ENCODE measurements around the gene NR1D1. TPM values are rescaled to one million over a fixed set of nuclear protein-coding genes. Genes with fewer than 3 reads are reported as not detected.
A peak's percentile ranks its signal among the peaks of the same experiment; 100 is the strongest.

Gene NR1D1
- total RNA-seq, 2 donors from 2014 or later: 2.3 to 5.9 TPM

GRCh38 chr17:40060887-40061608 is 39.3 kb downstream of the NR1D1 start:
- 73% methylated on average over 7 to 11 of the region's 11 CpGs for WGBS, 2 donors
- TF ChIP-seq POLR2A (IDR thresholded peaks at IDR 0.05) (no peak), CTCF (IDR thresholded peaks at IDR 0.05) (no peak)
- intact Hi-C loops (cut with DNase I): no loop called here
- no peak overlapping the region for H3K27ac ChIP-seq
- H3K36me3 ChIP-seq (replicated peaks in 1 of 2; ENCODE audit: insufficient read depth in 1 of 2, low read depth in 2 of 2): no peaks in the 10 kb centered on the region
- H3K9me3 ChIP-seq: no peaks in the 10 kb centered on the region
- H3K27me3 ChIP-seq: no peaks in the 10 kb centered on the region
- ATAC-seq (no peak), DNase-seq (peak in 2 of 4 donors; percentile 26 to 38)
- no peak overlapping the region for H3K4me3 ChIP-seq
- H3K4me1 ChIP-seq: peaks cover 33% of the 10 kb centered on the region

GRCh38 chr17:40059729-40060475 is 40.5 kb downstream of the NR1D1 start:
- H3K4me1 ChIP-seq: peaks cover 22% of the 10 kb centered on the region
- no peak overlapping the region for H3K27ac ChIP-seq
- no peak for DNase-seq
- no peak for TF ChIP-seq POLR2A (IDR thresholded peaks at IDR 0.05)
- TF ChIP-seq CTCF (IDR thresholded peaks at IDR 0.05): no peak
- H3K36me3 ChIP-seq (replicated peaks in 1 of 2; ENCODE audit: insufficient read depth in 1 of 2, low read depth in 2 of 2): no peaks in the 10 kb centered on the region
- H3K9me3 ChIP-seq: no peaks in the 10 kb centered on the region
- no peak overlapping the region for H3K4me3 ChIP-seq
- intact Hi-C loops (cut with DNase I): no loop called here
- no peak for ATAC-seq
- no peaks in the 10 kb centered on the region for H3K27me3 ChIP-seq
- WGBS, 2 donors: 63 to 65% methylated on average over 8 of the region's 8 CpGs

GRCh38 chr17:40058865-40059264 is 41.5 kb downstream of the NR1D1 start:
- Histone ChIP-seq H3K4me1 (peaks cover 16% of the 10 kb centered on the region), H3K36me3 (replicated peaks in 1 of 2; ENCODE audit: insufficient read depth in 1 of 2, low read depth in 2 of 2) (no peaks in the 10 kb centered on the region), H3K27ac (peak overlapping the region in 1 of 4 donors; percentile 32), H3K27me3 (no peaks in the 10 kb centered on the region), H3K4me3 (no peak overlapping the region), H3K9me3 (no peaks in the 10 kb centered on the region)
- intact Hi-C loops (cut with DNase I): no loop called here
- ATAC-seq (no peak), DNase-seq (no peak)
- WGBS, 2 donors: 79 to 83% methylated on average over 1 of the region's 1 CpG
- TF ChIP-seq POLR2A (IDR thresholded peaks at IDR 0.05): no peak
- no peak for TF ChIP-seq CTCF (IDR thresholded peaks at IDR 0.05)

- H3K27me3 ChIP-seq: no peaks in the 10 kb centered on the region
Measured at GRCh38 chr17:40058186-40058784, 42.1 kb downstream of the NR1D1 start.

More at GRCh38 chr17:40058186-40058784, 42.1 kb downstream of the NR1D1 start:
- no peaks in the 10 kb centered on the region for H3K36me3 ChIP-seq (replicated peaks in 1 of 2; ENCODE audit: insufficient read depth in 1 of 2, low read depth in 2 of 2)
- 59 to 72% methylated on average over 8 of the region's 8 CpGs for WGBS, 2 donors
- no peaks in the 10 kb centered on the region for H3K9me3 ChIP-seq
- intact Hi-C loops (cut with DNase I): no loop called here
- H3K27ac ChIP-seq: peak overlapping the region in 2 of 4 donors; percentile 21 to 32
- no peak for DNase-seq
- no peak for TF ChIP-seq CTCF (IDR thresholded peaks at IDR 0.05)
- peaks cover 18% of the 10 kb centered on the region for H3K4me1 ChIP-seq
- ATAC-seq: no peak
- H3K4me3 ChIP-seq: no peak overlapping the region

Measured in body of pancreas (tissue), 4 donors.